22Rv1 (cell line): Measurements from ENCODE around the gene ERCC6.

Experiments used
- ZFX ChIP-seq: fragments of 450-650 bp; IDR thresholded peaks from 2 replicates; pipeline ENCODE4 v1.6.1; 2017; ENCODE audit warnings: antibody characterized with exemption, borderline replicate concordance
- TF ChIP-seq, protein P1 (sequence below): fragments of 450-650 bp; IDR thresholded peaks from 2 replicates; pipeline ENCODE4 v1.5.1; 2017; ENCODE audit warnings: mild to moderate bottlenecking

- TF ChIP-seq, protein P1, sequence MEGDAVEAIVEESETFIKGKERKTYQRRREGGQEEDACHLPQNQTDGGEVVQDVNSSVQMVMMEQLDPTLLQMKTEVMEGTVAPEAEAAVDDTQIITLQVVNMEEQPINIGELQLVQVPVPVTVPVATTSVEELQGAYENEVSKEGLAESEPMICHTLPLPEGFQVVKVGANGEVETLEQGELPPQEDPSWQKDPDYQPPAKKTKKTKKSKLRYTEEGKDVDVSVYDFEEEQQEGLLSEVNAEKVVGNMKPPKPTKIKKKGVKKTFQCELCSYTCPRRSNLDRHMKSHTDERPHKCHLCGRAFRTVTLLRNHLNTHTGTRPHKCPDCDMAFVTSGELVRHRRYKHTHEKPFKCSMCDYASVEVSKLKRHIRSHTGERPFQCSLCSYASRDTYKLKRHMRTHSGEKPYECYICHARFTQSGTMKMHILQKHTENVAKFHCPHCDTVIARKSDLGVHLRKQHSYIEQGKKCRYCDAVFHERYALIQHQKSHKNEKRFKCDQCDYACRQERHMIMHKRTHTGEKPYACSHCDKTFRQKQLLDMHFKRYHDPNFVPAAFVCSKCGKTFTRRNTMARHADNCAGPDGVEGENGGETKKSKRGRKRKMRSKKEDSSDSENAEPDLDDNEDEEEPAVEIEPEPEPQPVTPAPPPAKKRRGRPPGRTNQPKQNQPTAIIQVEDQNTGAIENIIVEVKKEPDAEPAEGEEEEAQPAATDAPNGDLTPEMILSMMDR = no peak
- no peak for TF ChIP-seq ZFX
Observed at GRCh38 chr10:49569031-49569631, 30.2 kb upstream of the ERCC6 start.
